Adrenal gland (tissue), 12 donors: Measurements from ENCODE around the gene LIF. TPM values are rescaled to one million over a fixed set of nuclear protein-coding genes. Genes with fewer than 3 reads are reported as not detected.

Experiments
- DNase-seq, 7 donors: peaks; one replicate each; pipeline ENCODE4 v3.0.0-alpha.2; 2019 to 2020
- H3K27ac ChIP-seq, 5 donors: fragments of 200-600 bp; sonication (generic) in 4 of 5; 1 replicate in 3 of 5; 2 replicates in 2 of 5; pipeline versions ENCODE4 v1.5.1 to v1.8.0; 2016 to 2020; ENCODE audit warnings: mild to moderate bottlenecking in 1 of 5
- H3K27me3 ChIP-seq: fragments of 200-600 bp; 2 replicates; pipeline ENCODE4 v1.8.0; 2021
- H3K36me3 ChIP-seq, 2 donors: fragments of 200-600 bp; replicated peaks in 1 of 2; 1 replicate in 1 of 2; 2 replicates in 1 of 2; pipeline versions ENCODE4 v1.5.1 to v1.8.0; 2018 to 2022
- H3K4me1 ChIP-seq, 2 donors: fragments of 200-600 bp; replicated peaks in 1 of 2; 1 replicate in 1 of 2; 2 replicates in 1 of 2; pipeline versions ENCODE4 v1.5.1 to v1.8.0; 2018 to 2021
- H3K4me3 ChIP-seq, 4 donors: fragments of 200-600 bp; sonication (generic) in 3 of 4; one replicate each; pipeline ENCODE4 v1.5.1; 2016 to 2018
- H3K9me3 ChIP-seq, 3 donors: fragments of 200-600 bp; sonication (generic) in 1 of 3; replicated peaks in 1 of 3; 1 replicate in 2 of 3; 2 replicates in 1 of 3; pipeline versions ENCODE4 v1.5.1 to v1.8.0; 2016 to 2021
- POLR2A ChIP-seq, 2 donors: fragments of 450-650 bp; IDR thresholded peaks; one replicate each; pipeline ENCODE4 v1.6.1; 2017; ENCODE audit warnings: antibody characterized with exemption in 2 of 2, mild to moderate bottlenecking in 2 of 2, moderate library complexity in 1 of 2
- WGBS, 4 donors: extraction: QIAGEN DNeasy Blood & Tissue Kit in 2 of 4; methylation state at CpG; one replicate each; pipeline versions ENCODE4 v1.1.5 to v1.1.7; 2013 to 2017; 5-methylcytosine and 5-hydroxymethylcytosine counted together
- intact Hi-C, 2 donors: fragments of 100-400 bp; cut with DNase I; formaldehyde crosslinking; loops; one replicate each; pipeline versions ENCODE4 v1.14.1 to v1.15.0; 2022 to 2023
- polyA plus RNA-seq, 3 donors: library from polyadenylated mRNA; stranded (reverse); fragments of 200-250 nt in 2 of 3; fragments of 350-450 nt in 1 of 3; fragmentation: Illumina TruSeq in 1 of 3; extraction: RNeasy Lipid Tissue Mini Kit (QIAGEN cat#74804) in 1 of 3; gene quantifications; one replicate each; pipeline ENCODE4 v1.2.3, GENCODE V29; 2013 to 2014
- total RNA-seq, 9 donors: library from RNA; depleted of rRNA in 4 of 9; stranded (reverse); fragments of >200 nt in 4 of 9; fragments of 120-200 nt in 1 of 9; fragmentation: NEBNext Ultra II Directional in 1 of 9; extraction: Animal tissue kit (Norgen Biotek cat#: 25700) in 1 of 9; gene quantifications; one replicate each; pipeline versions ENCODE4 v1.1.0 to v1.2.4, GENCODE V29; 2013 to 2023
- TF ChIP-seq, protein P1 (sequence below), 6 experiments: fragments of 450-650 bp in 4 of 6; fragments of 200-600 bp in 2 of 6; sonication (generic) in 1 of 6; IDR thresholded peaks; 1 replicate in 5 of 6; 2 replicates in 1 of 6; pipeline versions ENCODE4 v1.5.1 to v1.8.0; 2016 to 2021; ENCODE audit warnings: antibody characterized with exemption in 6 of 6, mild to moderate bottlenecking in 2 of 6, moderate library complexity in 1 of 6
- donor health status: healthy with polysubstance abuse.
- donor health status: Bipolar disorder and iron deficiency.
- donor health status: DM: yes; HTN: yes; CAD: no.
- donor health status: DM: no; HTN: no; CAD: no.
- donor health status: DM: no; HTN: no; CAD: no.
- donor health status: DM: yes; HTN: yes; CAD: no.

LIF gene
- total and polyA plus RNA-seq, 12 donors, result 0.06 to 9.3 (median 1.5) TPM

DNA sequence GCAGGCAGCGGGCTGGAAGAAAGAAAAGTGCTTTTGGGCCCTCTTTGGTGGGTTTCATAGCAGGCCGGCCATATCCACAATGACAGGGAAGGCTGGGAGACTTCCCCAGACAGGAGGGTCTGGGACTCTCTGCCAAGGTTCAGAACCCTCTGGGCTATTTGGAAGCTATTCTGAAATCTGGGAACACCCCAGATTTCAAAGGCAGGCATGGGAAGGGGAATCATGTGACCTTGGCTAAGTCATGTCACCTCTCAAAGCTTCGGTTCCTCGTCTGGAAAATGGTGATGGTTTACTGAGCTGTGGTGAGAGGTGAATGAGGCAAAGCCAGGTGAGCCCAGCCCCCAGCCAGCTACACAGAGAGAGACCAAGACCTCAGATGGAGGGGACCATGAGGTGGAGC lies 38.1 kb upstream of the LIF start:
- 81 to 91% (median 85%) methylated on average over 4 of the region's 4 CpGs for WGBS, 4 donors
- H3K27ac ChIP-seq, result no peak overlapping the region
- no peaks in the 10 kb centered on the region for H3K9me3 ChIP-seq
- no peak for DNase-seq
- H3K4me3 ChIP-seq, result no peak overlapping the region
- intact Hi-C loops, result loop anchor here (5.0 kb wide), 2 partner anchors 43 to 103 kb away; partner anchors contain the start of genes RNF215 (in 1 of the 2) and TBC1D10A (in 1 of the 2)
- peaks cover 11 to 16% of the 10 kb centered on the region in 2 donors for H3K4me1 ChIP-seq
- no peaks in the 10 kb centered on the region for H3K27me3 ChIP-seq
- TF ChIP-seq, protein P1, sequence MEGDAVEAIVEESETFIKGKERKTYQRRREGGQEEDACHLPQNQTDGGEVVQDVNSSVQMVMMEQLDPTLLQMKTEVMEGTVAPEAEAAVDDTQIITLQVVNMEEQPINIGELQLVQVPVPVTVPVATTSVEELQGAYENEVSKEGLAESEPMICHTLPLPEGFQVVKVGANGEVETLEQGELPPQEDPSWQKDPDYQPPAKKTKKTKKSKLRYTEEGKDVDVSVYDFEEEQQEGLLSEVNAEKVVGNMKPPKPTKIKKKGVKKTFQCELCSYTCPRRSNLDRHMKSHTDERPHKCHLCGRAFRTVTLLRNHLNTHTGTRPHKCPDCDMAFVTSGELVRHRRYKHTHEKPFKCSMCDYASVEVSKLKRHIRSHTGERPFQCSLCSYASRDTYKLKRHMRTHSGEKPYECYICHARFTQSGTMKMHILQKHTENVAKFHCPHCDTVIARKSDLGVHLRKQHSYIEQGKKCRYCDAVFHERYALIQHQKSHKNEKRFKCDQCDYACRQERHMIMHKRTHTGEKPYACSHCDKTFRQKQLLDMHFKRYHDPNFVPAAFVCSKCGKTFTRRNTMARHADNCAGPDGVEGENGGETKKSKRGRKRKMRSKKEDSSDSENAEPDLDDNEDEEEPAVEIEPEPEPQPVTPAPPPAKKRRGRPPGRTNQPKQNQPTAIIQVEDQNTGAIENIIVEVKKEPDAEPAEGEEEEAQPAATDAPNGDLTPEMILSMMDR (IDR thresholded peaks at IDR 0.05), result no peak
- no peak for TF ChIP-seq POLR2A (IDR thresholded peaks at IDR 0.05)
- H3K36me3 ChIP-seq, result peaks cover 0 to 14% of the 10 kb centered on the region in 2 donors

DNA sequence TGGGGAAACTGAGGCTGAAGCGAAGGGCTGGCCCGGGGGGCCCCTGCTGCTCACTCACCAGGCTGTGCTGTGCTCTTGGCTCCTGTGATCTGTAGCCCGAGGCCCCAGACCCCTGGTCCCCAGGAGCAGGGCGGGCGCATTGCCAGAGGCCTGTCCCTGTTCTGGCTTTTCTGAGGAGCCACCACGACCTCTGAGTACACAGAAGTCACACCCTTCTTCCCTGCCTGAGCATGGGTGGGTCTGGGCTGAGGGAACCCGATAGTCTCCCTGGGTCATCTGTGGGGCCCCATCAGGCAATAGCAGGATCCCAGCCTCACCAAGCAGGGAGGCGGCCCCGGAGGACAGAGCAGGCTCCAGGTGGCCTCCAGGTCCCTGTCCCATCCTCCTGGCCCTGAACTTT lies 37.6 kb upstream of the LIF start:
- Histone ChIP-seq H3K4me1 (peaks cover 11 to 15% of the 10 kb centered on the region in 2 donors), H3K36me3 (peaks cover 0 to 14% of the 10 kb centered on the region in 2 donors), H3K4me3 (no peak overlapping the region), H3K9me3 (no peaks in the 10 kb centered on the region), H3K27ac (no peak overlapping the region), H3K27me3 (no peaks in the 10 kb centered on the region)
- DNase-seq, result no peak
- 85 to 96% (median 87%) methylated on average over 3 to 9 of the region's 9 CpGs for WGBS, 4 donors
- intact Hi-C loops, result no loop called here
- TF ChIP-seq, protein P1 (IDR thresholded peaks at IDR 0.05), result no peak
- no peak for TF ChIP-seq POLR2A (IDR thresholded peaks at IDR 0.05)

DNA sequence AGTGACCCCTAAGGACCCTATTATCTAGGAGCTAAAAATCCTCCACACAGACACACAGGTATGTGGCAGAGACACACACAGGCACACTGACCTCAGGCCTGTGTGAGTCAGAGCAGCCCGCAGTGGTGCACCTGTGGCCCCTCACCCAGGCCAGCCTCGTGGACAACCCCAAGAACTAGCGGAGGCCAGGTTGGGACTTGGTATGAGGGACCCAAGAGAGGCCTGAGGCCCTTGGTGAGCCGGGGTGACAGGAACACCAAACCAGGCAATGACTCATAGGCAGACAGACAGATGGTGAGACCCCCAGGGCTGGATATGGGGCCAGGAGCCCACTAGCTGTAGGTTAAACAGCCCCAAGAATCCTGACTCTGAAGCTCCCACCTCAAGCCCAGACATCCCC lies 36.8 kb upstream of the LIF start:
- no peak for DNase-seq
- Histone ChIP-seq H3K27ac (no peak overlapping the region), H3K4me1 (peaks cover 9 to 12% of the 10 kb centered on the region in 2 donors), H3K36me3 (peaks cover 0 to 14% of the 10 kb centered on the region in 2 donors), H3K27me3 (no peaks in the 10 kb centered on the region), H3K4me3 (no peak overlapping the region), H3K9me3 (no peaks in the 10 kb centered on the region)
- 91 to 93% methylated on average over 4 of the region's 4 CpGs; no CpG with 5 or more reads in 2 of the 4 donors for WGBS, 4 donors
- intact Hi-C loops, result no loop called here
- TF ChIP-seq, protein P1 (IDR thresholded peaks at IDR 0.05), result no peak
- TF ChIP-seq POLR2A (IDR thresholded peaks at IDR 0.05), result no peak

DNA sequence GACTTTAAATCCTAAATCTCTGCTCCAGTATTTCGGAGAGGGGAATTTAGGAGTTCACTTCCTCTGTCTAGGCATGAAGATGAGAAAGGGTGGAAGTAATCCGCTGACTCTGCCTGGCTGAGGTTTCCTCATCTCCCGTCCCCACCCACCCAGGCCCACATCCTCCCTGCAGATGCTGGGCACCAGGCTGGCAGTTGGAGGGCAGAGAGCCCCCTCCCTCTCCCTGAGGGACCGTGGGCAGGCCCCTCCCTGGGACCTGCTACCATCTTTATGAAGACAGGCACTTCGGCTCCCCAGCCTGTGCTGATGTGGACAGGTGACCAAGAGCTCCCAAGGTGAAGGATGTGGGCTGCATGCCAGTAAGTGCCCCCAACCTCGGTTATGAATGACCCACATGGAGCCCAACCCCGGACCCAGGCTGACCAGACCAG lies 36.1 kb upstream of the LIF start:
- no peak for TF ChIP-seq POLR2A (IDR thresholded peaks at IDR 0.05)
- TF ChIP-seq, protein P1 (IDR thresholded peaks at IDR 0.05), result no peak
- Histone ChIP-seq H3K36me3 (peaks cover 0 to 14% of the 10 kb centered on the region in 2 donors), H3K27ac (peak overlapping the region in 1 of 5 donors; percentile 52), H3K9me3 (no peaks in the 10 kb centered on the region), H3K4me3 (no peak overlapping the region), H3K27me3 (no peaks in the 10 kb centered on the region), H3K4me1 (peaks cover 7 to 12% of the 10 kb centered on the region in 2 donors)
- no peak for DNase-seq
- WGBS, 4 donors, result 52 to 86% (median 64%) methylated on average over 2 to 7 of the region's 7 CpGs
- intact Hi-C loops, result no loop called here
